Effector CD4-positive, alpha-beta T cell (primary cell): ENCODE measurements around the gene CBFA2T3.

Experiments
- DNase-seq: peaks from one replicate; pipeline ENCODE4 v3.0.0-alpha.2; 2020

Gene CBFA2T3

GRCh38 chr16:88830783-88831182 lies 146.2 kb downstream of the CBFA2T3 start:
- DNase-seq = no peak

DNA sequence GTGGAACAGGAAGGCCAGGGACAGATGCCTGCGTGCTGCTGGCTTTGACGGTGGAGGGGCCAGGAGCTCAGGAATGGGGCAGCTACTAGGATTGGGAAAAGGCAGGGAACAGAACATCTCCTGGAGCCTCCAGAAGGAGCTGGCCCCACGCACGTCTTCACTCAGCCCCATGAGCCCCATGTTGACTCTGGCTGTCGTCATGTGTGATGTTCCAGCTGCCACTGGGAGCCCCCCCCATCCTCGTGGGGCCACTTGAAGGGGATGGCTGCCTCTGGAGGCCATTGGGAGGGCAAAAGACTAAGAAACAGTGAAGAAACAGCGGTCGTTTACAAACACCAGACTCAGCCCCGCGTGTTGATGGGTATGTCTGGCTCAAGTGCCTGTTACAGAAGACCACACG lies 146.7 kb downstream of the CBFA2T3 start:
- DNase-seq = no peak

- no peak for DNase-seq
Measured at GRCh38 chr16:88828711-88829110, 148.3 kb downstream of the CBFA2T3 start.

DNA sequence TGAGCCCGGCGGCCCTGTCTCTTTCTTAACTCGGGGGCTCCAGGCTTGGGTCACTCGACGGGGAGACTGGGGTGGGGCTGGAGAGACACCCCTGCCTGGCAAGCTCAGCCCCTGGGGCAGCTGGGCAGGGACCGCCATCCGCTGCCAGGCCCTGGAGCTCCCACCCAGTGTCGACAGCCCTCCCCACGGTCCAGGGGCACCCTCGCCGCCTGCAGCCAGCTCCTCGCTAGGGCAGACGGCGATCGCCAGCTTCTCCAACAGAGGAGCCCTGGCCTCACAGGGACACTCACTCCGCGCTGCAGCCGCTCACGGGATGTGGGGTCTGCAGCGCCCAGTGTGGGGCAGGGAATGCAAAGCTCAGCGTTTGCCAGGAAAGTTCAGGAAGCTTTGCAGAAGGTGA lies 149.3 kb downstream of the CBFA2T3 start:
- DNase-seq = no peak

- no peak for DNase-seq
Measured at GRCh38 chr16:88826070-88826840, 150.8 kb downstream of the CBFA2T3 start.

DNA sequence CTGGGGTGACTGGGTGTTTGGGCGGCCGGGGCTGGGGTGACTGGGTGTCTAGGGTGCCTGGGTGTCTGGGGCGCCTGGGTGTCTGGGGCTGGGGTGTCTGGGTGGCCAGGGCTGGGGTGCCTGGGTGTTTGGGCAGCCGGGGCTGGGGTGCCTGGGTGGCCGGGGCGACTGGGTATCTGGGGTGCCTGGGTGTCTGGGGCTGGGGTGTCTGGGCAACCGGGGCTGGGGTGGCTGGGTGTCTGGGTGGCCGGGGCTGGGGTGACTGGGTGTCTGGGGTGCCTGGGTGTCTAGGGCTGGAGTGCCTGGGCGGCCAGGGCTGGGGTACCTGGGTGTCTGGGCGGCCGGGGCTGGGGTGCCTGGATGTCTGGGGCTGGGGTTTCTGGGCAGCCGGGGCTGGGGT lies 151.9 kb downstream of the CBFA2T3 start:
- no peak for DNase-seq
